Fibroblast of skin of abdomen (primary cell): Measurements from ENCODE around the gene PRRC2A.

ENCODE experiments used
- DNase-seq: peaks from one replicate; pipeline ENCODE4 v3.0.0-alpha.2; 2013

Gene PRRC2A

GRCh38 chr6:31666337-31666965 lies 45.9 kb downstream of the PRRC2A start:
- no peak for DNase-seq

- no peak for DNase-seq
Measured at GRCh38 chr6:31669676-31670075, 49.2 kb downstream of the PRRC2A start, which contains the start of gene LY6G5B. Gene LY6G5B, plus strand, starts transcription at chr6:31669976. Its CDS starts 975 bp downstream, at chr6:31670951.

- no peak for DNase-seq
Measured at GRCh38 chr6:31676322-31676903, 55.9 kb downstream of the PRRC2A start.

- DNase-seq: no peak
Measured at GRCh38 chr6:31676904-31677303, 56.4 kb downstream of the PRRC2A start.

DNA sequence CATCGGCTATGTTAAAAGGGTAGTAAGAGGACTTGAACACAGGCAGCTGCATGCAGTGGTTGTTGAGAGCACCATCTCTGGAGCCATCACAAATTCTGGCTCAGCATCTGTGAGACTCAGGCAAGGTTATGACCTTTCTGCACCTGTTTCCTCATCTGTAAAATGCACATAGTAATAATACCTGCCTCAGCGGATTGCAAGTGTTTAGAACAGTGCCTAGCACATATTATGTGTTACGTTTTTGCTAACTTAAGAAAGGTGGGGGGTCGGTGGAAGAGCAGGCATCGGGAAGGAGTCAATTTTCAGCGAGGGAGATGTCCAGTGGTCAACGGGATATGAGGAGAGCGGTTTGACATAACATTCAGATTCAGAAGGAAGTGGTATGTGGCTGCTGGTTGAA lies 57.4 kb downstream of the PRRC2A start:
- no peak for DNase-seq

DNA sequence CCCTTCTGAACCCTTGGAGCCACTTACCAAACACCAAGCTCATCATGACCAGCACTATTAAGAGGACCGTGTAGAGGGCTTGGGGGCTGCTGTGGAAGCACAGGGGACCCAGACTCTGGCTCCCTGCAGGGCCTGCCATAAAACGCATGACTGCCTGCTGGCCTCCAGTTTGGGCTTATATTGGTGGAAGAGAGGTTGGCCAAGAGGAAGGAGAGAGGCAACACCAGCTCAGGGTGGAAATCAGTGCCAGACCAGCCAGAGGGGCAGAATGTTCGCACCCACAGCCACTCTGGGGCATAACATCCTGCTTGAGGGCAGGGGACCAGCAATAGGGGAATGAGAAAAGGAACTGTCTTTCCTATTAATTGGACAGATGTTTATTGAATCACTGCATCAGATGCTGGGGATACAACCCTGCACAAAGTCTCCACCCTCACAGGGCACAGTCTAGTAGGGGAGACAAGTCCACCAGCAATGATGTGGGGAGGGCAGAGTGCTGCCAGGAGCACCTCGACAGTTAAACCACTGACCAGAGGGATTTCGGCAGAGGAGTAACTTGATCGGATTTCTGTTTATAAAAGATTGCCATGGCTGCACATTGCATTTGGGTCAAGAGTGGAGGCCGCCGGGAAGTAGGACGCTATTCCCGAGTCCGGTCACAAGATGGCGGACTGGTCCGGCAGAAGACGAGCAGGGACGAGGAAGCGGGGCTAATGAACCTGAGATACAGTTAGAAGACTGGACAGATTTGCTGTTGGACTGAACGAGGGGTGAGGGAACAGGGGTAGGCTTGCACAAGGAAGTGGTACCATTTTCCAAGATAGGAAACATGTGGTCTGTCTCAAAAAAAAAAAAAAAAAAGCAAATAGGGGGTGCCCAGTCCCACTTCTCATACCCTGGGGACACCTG lies 60.0 kb downstream of the PRRC2A start, which contains the start of gene LY6G5C:
Gene LY6G5C (minus strand): TSS at position 842 of the 909 bp plus-strand sequence. CDS start 694 bp downstream, at position 148.
- DNase-seq: peak; percentile 82

GRCh38 chr6:31681135-31681671 lies 60.7 kb downstream of the PRRC2A start:
- DNase-seq: peak; percentile 38

GRCh38 chr6:31683591-31683990 lies 63.1 kb downstream of the PRRC2A start:
- no peak for DNase-seq

- no peak for DNase-seq
Measured at GRCh38 chr6:31686483-31686882, 66.0 kb downstream of the PRRC2A start.

DNA sequence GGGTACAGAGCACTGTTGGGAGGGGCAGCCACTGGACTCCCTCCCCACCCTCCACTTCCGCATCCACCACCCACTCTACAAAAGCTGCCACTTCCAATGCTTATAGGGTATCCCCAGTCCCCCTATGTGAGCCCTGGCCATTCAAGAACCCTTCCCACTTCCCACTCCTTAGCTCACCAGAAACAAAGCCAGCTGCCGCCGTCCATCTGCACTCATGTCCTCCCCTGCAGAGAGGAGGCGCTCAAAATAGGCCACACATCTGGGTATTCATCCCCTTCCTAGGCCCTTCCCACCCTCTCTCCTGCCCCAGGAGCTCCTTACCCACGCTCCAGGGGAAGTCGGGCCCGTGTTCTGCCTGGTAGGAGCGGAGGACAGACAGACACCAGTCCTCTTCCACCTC lies 66.8 kb downstream of the PRRC2A start:
- DNase-seq: no peak
